Measurements from ENCODE around the gene TMPRSS4.

The TMPRSS4 gene

DNA sequence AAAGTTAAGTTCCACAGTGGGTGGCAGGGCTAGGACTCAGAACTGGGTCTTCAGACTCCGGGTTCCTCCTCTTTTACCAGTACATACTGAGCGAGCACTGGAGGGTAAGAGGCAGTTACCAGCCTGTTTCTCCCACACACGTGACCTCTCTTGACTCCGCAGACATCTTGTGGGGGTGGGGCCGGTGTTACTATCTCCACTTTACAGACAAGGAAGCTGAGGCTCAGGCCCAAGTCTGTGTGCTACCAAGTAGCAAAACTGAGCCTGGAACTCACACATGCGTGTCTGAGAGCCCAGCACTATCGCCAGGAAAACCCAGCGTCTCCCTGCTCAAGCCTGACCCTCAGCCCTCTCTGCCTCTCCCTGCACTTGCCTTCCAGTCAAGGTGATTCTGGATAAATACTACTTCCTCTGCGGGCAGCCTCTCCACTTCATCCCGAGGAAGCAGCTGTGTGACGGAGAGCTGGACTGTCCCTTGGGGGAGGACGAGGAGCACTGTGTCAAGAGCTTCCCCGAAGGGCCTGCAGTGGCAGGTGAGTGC lies 25.9 kb downstream of the TMPRSS4 start:
- H3K27ac ChIP-seq (ENCODE audit: insufficient read depth, low read length, poor library complexity, severe bottlenecking): no peak overlapping the region
- H3K9me3 ChIP-seq (ENCODE audit: control insufficient read depth, low read length): no peaks in the 10 kb centered on the region
- no peak overlapping the region for H3K4me3 ChIP-seq (ENCODE audit: insufficient read depth, low read depth, low read length, poor library complexity, severe bottlenecking)
- H3K27me3 ChIP-seq (replicated peaks; ENCODE audit: control insufficient read depth, insufficient read depth, low read length, poor library complexity, severe bottlenecking): no peaks in the 10 kb centered on the region
- H3K36me3 ChIP-seq (ENCODE audit: control insufficient read depth, insufficient read depth, low read length): no peaks in the 10 kb centered on the region
- DNase-seq: no peak
- H3K4me1 ChIP-seq (ENCODE audit: control insufficient read depth, insufficient read depth, low read length, poor library complexity, severe bottlenecking): no peaks in the 10 kb centered on the region

DNA sequence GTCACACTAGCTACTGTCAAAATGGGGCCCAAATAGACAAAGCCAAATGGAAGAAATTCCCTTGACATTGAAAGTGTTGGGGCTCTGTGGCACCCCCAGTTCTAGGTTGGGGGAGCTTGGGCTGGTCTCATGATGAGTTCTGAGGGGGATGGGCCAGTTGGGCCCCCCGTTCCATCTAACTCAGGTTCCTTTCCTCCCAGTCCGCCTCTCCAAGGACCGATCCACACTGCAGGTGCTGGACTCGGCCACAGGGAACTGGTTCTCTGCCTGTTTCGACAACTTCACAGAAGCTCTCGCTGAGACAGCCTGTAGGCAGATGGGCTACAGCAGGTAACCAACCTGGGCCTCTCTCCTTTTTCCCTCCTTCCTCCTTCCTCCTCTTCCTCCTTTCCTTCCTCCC lies 27.6 kb downstream of the TMPRSS4 start:
- H3K27ac ChIP-seq (ENCODE audit: insufficient read depth, low read length, poor library complexity, severe bottlenecking): no peak overlapping the region
- H3K9me3 ChIP-seq (ENCODE audit: control insufficient read depth, low read length): no peaks in the 10 kb centered on the region
- H3K27me3 ChIP-seq (replicated peaks; ENCODE audit: control insufficient read depth, insufficient read depth, low read length, poor library complexity, severe bottlenecking): no peaks in the 10 kb centered on the region
- H3K4me3 ChIP-seq (ENCODE audit: insufficient read depth, low read depth, low read length, poor library complexity, severe bottlenecking): no peak overlapping the region
- no peak for DNase-seq
- H3K36me3 ChIP-seq (ENCODE audit: control insufficient read depth, insufficient read depth, low read length): no peaks in the 10 kb centered on the region
- no peaks in the 10 kb centered on the region for H3K4me1 ChIP-seq (ENCODE audit: control insufficient read depth, insufficient read depth, low read length, poor library complexity, severe bottlenecking)

DNA sequence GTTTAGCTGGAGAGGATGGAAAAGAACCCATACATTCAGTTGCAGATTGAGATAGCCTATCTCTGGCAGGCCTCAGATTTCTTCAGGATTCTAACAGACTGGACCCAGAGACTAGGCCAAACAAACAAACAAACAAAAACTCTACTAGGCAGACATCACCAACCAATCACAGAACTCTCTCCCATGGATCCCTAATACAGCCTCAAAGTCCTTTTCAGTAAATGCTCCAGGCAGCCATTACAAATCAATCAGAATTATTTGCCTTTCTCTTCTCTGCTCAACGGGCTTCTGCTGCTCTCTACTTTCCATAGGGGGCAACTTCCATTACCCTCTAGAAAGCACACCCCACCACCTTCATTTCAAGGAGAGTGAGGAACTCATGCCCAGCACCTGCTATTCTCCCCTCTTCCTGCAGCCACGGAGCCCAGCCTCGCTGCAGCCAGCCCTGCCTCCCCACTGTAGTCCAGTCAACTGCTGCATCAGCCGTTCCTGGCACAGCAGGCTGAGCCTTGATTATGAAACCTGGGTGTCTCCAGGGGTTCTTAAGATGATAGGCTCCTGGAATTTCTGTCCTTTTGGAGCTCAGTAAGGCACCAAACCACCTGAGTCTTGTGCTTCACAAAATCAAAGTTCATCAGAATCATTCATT lies 28.9 kb downstream of the TMPRSS4 start:
- no peak for DNase-seq
- Histone ChIP-seq H3K27ac (ENCODE audit: insufficient read depth, low read length, poor library complexity, severe bottlenecking) (no peak overlapping the region), H3K4me3 (ENCODE audit: insufficient read depth, low read depth, low read length, poor library complexity, severe bottlenecking) (no peak overlapping the region), H3K27me3 (replicated peaks; ENCODE audit: control insufficient read depth, insufficient read depth, low read length, poor library complexity, severe bottlenecking) (no peaks in the 10 kb centered on the region), H3K4me1 (ENCODE audit: control insufficient read depth, insufficient read depth, low read length, poor library complexity, severe bottlenecking) (no peaks in the 10 kb centered on the region), H3K36me3 (ENCODE audit: control insufficient read depth, insufficient read depth, low read length) (no peaks in the 10 kb centered on the region), H3K9me3 (ENCODE audit: control insufficient read depth, low read length) (no peaks in the 10 kb centered on the region)

DNA sequence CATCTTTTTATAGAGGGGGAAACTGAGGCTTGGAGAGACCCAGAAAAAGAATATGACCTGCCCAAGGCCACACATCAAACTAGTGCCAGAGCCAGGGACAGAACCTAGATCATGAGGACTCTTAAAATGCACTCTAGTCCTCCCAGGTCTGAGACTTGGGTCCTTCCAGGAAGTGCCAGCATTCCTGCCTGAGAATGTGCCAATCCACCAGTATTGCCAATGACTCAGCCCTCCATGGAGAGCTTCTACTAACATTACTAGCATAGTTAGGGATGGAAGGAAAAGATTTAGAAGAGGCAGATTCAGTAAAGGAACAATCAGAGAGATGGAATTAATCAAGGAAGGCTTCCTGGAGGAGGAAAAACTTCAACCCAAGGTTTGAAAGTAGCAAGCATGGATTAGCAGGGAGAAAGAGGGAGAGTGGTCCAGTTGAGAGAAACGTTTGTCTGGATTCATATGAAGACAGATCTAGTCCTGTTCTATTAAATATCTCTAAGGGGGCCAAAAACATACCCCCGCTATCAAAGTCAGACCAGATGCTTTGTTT lies 30.0 kb downstream of the TMPRSS4 start:
- Histone ChIP-seq H3K27me3 (replicated peaks; ENCODE audit: control insufficient read depth, insufficient read depth, low read length, poor library complexity, severe bottlenecking) (no peaks in the 10 kb centered on the region), H3K4me3 (ENCODE audit: insufficient read depth, low read depth, low read length, poor library complexity, severe bottlenecking) (no peak overlapping the region), H3K9me3 (ENCODE audit: control insufficient read depth, low read length) (no peaks in the 10 kb centered on the region), H3K27ac (ENCODE audit: insufficient read depth, low read length, poor library complexity, severe bottlenecking) (no peak overlapping the region), H3K36me3 (ENCODE audit: control insufficient read depth, insufficient read depth, low read length) (no peaks in the 10 kb centered on the region), H3K4me1 (ENCODE audit: control insufficient read depth, insufficient read depth, low read length, poor library complexity, severe bottlenecking) (no peaks in the 10 kb centered on the region)
- DNase-seq: no peak

DNA sequence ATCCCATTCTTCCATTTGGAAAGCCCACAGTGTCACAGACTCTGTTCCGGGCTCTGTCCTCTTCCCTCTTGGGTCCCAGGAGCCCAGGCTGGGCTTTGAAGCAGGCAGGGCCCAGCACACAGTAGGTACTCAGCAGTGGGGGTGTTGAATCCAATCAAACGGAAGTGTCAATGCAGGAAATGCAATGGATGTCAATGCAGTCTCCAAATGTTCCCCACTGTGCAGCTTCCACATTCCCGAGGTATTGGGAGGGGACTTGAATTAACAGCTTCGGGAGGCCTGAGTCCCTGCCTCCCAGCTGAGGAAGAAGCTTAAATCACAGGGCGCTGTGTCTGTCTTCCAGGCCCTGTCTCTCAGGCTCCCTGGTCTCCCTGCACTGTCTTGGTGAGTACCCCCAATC lies 31.6 kb downstream of the TMPRSS4 start:
- H3K27me3 ChIP-seq (replicated peaks; ENCODE audit: control insufficient read depth, insufficient read depth, low read length, poor library complexity, severe bottlenecking): no peaks in the 10 kb centered on the region
- DNase-seq: no peak

DNA sequence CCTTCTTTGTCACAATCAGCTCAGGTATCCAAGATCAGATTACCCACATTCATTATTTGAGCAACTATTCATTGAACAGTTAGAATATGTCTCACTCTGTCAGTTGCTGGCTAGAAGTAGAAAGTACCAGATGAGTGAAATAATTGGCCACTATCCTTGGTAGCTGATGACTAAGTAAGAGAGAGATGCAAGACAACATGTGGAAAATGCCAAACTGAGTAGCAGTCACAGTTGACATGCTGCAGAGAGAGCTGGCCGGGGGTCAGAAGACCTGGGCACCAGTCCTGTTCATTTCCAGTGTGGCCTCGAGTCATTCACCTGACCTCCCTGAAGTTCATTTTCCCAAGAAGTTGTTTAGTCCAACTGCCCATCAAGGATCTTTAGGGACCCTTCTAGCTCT lies 32.4 kb downstream of the TMPRSS4 start:
- Histone ChIP-seq H3K9me3 (ENCODE audit: control insufficient read depth, low read length) (no peaks in the 10 kb centered on the region), H3K27ac (ENCODE audit: insufficient read depth, low read length, poor library complexity, severe bottlenecking) (no peak overlapping the region), H3K4me1 (ENCODE audit: control insufficient read depth, insufficient read depth, low read length, poor library complexity, severe bottlenecking) (no peaks in the 10 kb centered on the region), H3K36me3 (ENCODE audit: control insufficient read depth, insufficient read depth, low read length) (no peaks in the 10 kb centered on the region), H3K27me3 (replicated peaks; ENCODE audit: control insufficient read depth, insufficient read depth, low read length, poor library complexity, severe bottlenecking) (no peaks in the 10 kb centered on the region), H3K4me3 (ENCODE audit: insufficient read depth, low read depth, low read length, poor library complexity, severe bottlenecking) (no peak overlapping the region)
- no peak for DNase-seq

More for the DNA sequence above, 31.6 kb downstream of the TMPRSS4 start:
- Histone ChIP-seq H3K4me1 (ENCODE audit: control insufficient read depth, insufficient read depth, low read length, poor library complexity, severe bottlenecking) (no peaks in the 10 kb centered on the region), H3K27ac (ENCODE audit: insufficient read depth, low read length, poor library complexity, severe bottlenecking) (no peak overlapping the region), H3K9me3 (ENCODE audit: control insufficient read depth, low read length) (no peaks in the 10 kb centered on the region), H3K36me3 (ENCODE audit: control insufficient read depth, insufficient read depth, low read length) (no peaks in the 10 kb centered on the region), H3K4me3 (ENCODE audit: insufficient read depth, low read depth, low read length, poor library complexity, severe bottlenecking) (no peak overlapping the region)

DNA sequence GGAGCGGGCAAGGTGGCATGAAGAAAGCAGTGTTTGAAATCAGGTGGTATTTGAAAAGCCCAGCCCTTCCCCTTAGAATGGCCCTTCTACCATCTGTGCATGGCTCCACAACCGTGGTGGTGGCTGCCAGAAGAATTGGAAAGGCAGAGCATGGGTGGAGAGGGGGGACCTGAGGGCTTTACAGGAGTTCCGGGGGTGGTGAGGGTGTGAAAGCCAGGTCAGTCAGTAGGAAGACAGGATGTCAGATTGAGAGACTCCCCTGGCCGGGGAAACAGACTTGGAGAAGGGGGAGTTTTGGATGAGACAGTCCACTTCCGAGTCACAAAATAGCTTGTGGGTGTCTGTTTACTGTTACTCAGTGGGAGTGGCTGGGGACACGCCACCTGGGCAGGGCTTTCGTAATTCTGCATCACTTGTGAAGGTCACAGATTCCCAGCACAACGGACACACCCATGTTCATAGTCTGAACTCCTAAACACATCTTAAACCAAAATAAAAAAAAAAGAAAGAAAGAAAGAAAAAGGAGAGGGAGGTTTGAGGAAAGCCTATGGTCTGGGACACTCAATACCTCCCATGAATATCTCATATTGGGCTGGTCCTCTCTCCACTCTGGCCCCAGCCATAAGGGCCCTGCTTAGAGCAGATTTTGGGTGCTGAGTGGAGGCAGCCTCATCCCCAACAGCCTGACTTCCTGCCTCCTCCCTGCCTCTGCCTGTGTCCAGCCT lies 34.3 kb downstream of the TMPRSS4 start:
- no peaks in the 10 kb centered on the region for H3K9me3 ChIP-seq (ENCODE audit: control insufficient read depth, low read length)
- H3K36me3 ChIP-seq (ENCODE audit: control insufficient read depth, insufficient read depth, low read length): no peaks in the 10 kb centered on the region

DNA sequence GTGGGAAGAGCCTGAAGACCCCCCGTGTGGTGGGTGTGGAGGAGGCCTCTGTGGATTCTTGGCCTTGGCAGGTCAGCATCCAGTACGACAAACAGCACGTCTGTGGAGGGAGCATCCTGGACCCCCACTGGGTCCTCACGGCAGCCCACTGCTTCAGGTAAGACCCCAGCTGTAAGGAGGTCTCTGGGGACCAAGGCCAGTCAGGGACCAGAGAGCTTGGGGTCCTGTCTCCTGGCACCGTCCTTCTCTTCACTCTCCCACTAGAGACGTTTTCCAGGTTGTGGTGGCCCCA lies 34.8 kb downstream of the TMPRSS4 start:
- Histone ChIP-seq H3K27ac (ENCODE audit: insufficient read depth, low read length, poor library complexity, severe bottlenecking) (no peak overlapping the region), H3K9me3 (ENCODE audit: control insufficient read depth, low read length) (no peaks in the 10 kb centered on the region), H3K4me3 (ENCODE audit: insufficient read depth, low read depth, low read length, poor library complexity, severe bottlenecking) (no peak overlapping the region), H3K36me3 (ENCODE audit: control insufficient read depth, insufficient read depth, low read length) (no peaks in the 10 kb centered on the region), H3K27me3 (replicated peaks; ENCODE audit: control insufficient read depth, insufficient read depth, low read length, poor library complexity, severe bottlenecking) (no peaks in the 10 kb centered on the region), H3K4me1 (ENCODE audit: control insufficient read depth, insufficient read depth, low read length, poor library complexity, severe bottlenecking) (no peaks in the 10 kb centered on the region)
- DNase-seq: no peak

More for the DNA sequence above, 34.3 kb downstream of the TMPRSS4 start:
- no peak for DNase-seq
- Histone ChIP-seq H3K27me3 (replicated peaks; ENCODE audit: control insufficient read depth, insufficient read depth, low read length, poor library complexity, severe bottlenecking) (no peaks in the 10 kb centered on the region), H3K27ac (ENCODE audit: insufficient read depth, low read length, poor library complexity, severe bottlenecking) (no peak overlapping the region), H3K4me1 (ENCODE audit: control insufficient read depth, insufficient read depth, low read length, poor library complexity, severe bottlenecking) (no peaks in the 10 kb centered on the region), H3K4me3 (ENCODE audit: insufficient read depth, low read depth, low read length, poor library complexity, severe bottlenecking) (no peak overlapping the region)

DNA sequence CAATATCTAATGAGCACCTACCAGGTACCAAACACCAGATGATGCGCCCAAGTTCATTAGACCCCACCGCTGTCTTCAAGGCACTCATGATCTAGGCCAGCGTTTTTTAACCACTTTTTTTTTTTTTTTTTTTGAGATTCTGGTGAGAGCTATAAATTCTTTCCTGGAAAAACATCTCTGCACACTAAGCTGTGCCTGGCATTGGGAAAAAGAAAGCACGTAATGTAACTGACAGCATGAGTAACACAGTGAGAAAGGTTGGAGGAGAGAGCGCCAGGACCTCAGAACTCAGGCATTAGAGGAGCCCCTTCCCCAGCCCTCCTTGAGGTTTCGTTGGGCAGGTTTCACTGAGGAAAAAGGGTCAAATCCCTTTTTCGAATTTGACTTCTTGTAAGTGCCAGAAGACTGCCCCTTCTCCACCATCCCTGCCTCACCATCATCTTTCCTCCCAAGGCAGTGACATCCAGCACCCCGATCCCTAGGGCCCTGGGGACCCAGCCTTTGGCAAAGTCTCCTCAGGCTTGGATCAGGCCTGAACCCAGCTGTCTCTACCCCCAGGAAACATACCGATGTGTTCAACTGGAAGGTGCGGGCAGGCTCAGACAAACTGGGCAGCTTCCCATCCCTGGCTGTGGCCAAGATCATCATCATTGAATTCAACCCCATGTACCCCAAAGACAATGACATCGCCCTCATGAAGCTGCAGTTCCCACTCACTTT lies 36.0 kb downstream of the TMPRSS4 start:
- no peak for DNase-seq
- Histone ChIP-seq H3K36me3 (ENCODE audit: control insufficient read depth, insufficient read depth, low read length) (no peaks in the 10 kb centered on the region), H3K27ac (ENCODE audit: insufficient read depth, low read length, poor library complexity, severe bottlenecking) (no peak overlapping the region), H3K4me1 (ENCODE audit: control insufficient read depth, insufficient read depth, low read length, poor library complexity, severe bottlenecking) (no peaks in the 10 kb centered on the region), H3K4me3 (ENCODE audit: insufficient read depth, low read depth, low read length, poor library complexity, severe bottlenecking) (no peak overlapping the region), H3K27me3 (replicated peaks; ENCODE audit: control insufficient read depth, insufficient read depth, low read length, poor library complexity, severe bottlenecking) (no peaks in the 10 kb centered on the region), H3K9me3 (ENCODE audit: control insufficient read depth, low read length) (no peaks in the 10 kb centered on the region)

DNA sequence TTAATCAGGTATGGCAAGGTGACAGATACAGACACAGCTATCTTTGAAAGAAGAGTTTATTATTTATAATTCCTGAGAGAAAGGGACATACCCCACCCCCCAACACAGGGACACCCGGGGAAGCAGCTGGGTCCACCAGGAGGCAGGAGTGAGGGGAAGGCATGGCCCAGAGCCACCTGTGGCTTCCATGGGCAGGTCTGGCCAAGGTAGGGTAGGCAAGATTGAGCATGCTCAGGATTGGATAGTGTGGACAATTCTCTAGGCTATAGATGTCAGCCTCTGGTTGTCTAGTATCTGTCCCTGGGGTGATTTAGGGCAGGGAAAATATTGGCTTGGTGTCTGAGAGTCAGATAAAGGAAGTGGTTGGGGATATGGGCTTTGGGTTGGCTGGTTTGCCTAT lies 37.4 kb downstream of the TMPRSS4 start:
- H3K27ac ChIP-seq (ENCODE audit: insufficient read depth, low read length, poor library complexity, severe bottlenecking): no peak overlapping the region
- no peak overlapping the region for H3K4me3 ChIP-seq (ENCODE audit: insufficient read depth, low read depth, low read length, poor library complexity, severe bottlenecking)
- H3K36me3 ChIP-seq (ENCODE audit: control insufficient read depth, insufficient read depth, low read length): no peaks in the 10 kb centered on the region
- DNase-seq: no peak
- no peaks in the 10 kb centered on the region for H3K4me1 ChIP-seq (ENCODE audit: control insufficient read depth, insufficient read depth, low read length, poor library complexity, severe bottlenecking)
- no peaks in the 10 kb centered on the region for H3K27me3 ChIP-seq (replicated peaks; ENCODE audit: control insufficient read depth, insufficient read depth, low read length, poor library complexity, severe bottlenecking)
- no peaks in the 10 kb centered on the region for H3K9me3 ChIP-seq (ENCODE audit: control insufficient read depth, low read length)
